Measurements from ENCODE around the gene OR1G1.

DNA sequence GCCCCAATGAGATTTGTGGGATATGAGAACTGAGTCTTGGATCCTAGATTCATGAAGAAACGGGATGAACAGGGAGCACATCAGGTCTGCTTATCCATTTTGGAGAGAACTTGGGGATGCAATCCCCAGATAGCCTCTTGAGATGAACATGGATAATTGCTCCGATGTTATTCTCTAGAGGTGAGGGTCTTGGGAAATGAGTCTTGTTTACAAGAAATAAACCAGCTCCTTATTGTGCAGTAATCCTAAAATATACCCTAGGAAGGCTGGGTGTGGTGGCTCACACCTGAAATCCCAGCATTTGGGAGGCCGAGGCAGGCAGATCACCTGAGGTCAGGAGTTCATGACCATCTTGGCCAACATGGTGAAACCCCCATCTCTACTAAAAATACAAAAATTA, 23.0 kb downstream of the OR1G1 start, which contains the start of gene OR1D2:
- TF ChIP-seq, protein P1, sequence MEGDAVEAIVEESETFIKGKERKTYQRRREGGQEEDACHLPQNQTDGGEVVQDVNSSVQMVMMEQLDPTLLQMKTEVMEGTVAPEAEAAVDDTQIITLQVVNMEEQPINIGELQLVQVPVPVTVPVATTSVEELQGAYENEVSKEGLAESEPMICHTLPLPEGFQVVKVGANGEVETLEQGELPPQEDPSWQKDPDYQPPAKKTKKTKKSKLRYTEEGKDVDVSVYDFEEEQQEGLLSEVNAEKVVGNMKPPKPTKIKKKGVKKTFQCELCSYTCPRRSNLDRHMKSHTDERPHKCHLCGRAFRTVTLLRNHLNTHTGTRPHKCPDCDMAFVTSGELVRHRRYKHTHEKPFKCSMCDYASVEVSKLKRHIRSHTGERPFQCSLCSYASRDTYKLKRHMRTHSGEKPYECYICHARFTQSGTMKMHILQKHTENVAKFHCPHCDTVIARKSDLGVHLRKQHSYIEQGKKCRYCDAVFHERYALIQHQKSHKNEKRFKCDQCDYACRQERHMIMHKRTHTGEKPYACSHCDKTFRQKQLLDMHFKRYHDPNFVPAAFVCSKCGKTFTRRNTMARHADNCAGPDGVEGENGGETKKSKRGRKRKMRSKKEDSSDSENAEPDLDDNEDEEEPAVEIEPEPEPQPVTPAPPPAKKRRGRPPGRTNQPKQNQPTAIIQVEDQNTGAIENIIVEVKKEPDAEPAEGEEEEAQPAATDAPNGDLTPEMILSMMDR (conservative IDR thresholded peaks at IDR 0.05; ENCODE audit: low read length), result no peak
- no peak for TF ChIP-seq EZH2phosphoT487 (IDR thresholded peaks at IDR 0.05; ENCODE audit: borderline replicate concordance, low read depth, low read length)

Measured in OCI-LY7 (cell line).